Motor neuron (in vitro differentiated cells): ENCODE measurements around the gene EXOSC9. TPM values are rescaled to one million over a fixed set of nuclear protein-coding genes. Genes with fewer than 3 reads are reported as not detected.
A peak's percentile ranks its signal among the peaks of the same experiment; 100 is the strongest.
"Not testable (repeated sequence)": the region's sequence is repeated elsewhere in the genome, so short reads cannot be mapped to it uniquely, and the experiment has no call there.

ENCODE experiments used
- ATAC-seq, 8 experiments: fragments of 200-7000 bp; cut with Tn5 transposase; replicated peaks in 6 of 8; 2 replicates each; pipeline ENCODE4 v1.8.0; 2021; ENCODE audit warnings: mild to moderate bottlenecking in 8 of 8, moderate library complexity in 8 of 8
- H3K27ac ChIP-seq, 2 donors: fragments of 250-450 bp; sonication (Bioruptor Pico); 2 replicates each; pipeline ENCODE4 v1.9.0; 2021; ENCODE audit warnings: antibody characterized with exemption in 2 of 2, mild to moderate bottlenecking in 2 of 2, moderate library complexity in 1 of 2
- H3K4me1 ChIP-seq, 2 donors: fragments of 250-450 bp; sonication (Bioruptor Pico); replicated peaks in 1 of 2; 2 replicates each; pipeline ENCODE4 v1.6.1; 2021; ENCODE audit warnings: antibody characterized with exemption in 2 of 2, mild to moderate bottlenecking in 2 of 2, moderate library complexity in 1 of 2
- H3K4me3 ChIP-seq, 5 donors: fragments of 250-450 bp; sonication (Bioruptor Pico); 2 replicates each; pipeline ENCODE4 v1.9.0; 2021; ENCODE audit warnings: antibody characterized with exemption in 5 of 5, mild to moderate bottlenecking in 5 of 5, moderate library complexity in 4 of 5
- WGBS, 10 experiments: fragments of 450-650 bp; shearing (Covaris generic); methylation state at CpG; one replicate each; pipeline ENCODE4 v1.0.0; 2022; 5-methylcytosine and 5-hydroxymethylcytosine counted together
- in situ Hi-C, 9 experiments: fragments of 400-800 bp; cut with MboI; loops; one replicate each; pipeline ENCODE4 v1.15.0; 2021; ENCODE audit warnings: low sequenced_read_pairs in 9 of 9, low pct_unique_long_range_greater_than_20kb in 2 of 9; ENCODE audit not compliant: unreplicated experiment in 9 of 9
- total RNA-seq, 8 experiments: library from RNA; unstranded; fragments of 300-600 nt; gene quantifications; 2 replicates each; pipeline versions ENCODE4 v1.2.3 to v1.2.4, GENCODE V29; 2022

EXOSC9 gene, protein sequence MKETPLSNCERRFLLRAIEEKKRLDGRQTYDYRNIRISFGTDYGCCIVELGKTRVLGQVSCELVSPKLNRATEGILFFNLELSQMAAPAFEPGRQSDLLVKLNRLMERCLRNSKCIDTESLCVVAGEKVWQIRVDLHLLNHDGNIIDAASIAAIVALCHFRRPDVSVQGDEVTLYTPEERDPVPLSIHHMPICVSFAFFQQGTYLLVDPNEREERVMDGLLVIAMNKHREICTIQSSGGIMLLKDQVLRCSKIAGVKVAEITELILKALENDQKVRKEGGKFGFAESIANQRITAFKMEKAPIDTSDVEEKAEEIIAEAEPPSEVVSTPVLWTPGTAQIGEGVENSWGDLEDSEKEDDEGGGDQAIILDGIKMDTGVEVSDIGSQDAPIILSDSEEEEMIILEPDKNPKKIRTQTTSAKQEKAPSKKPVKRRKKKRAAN
- total RNA-seq, result 10 to 100 TPM; 15.5 to 48.8 (median 24.8) TPM

GRCh38 chr4:121800961-121801714 lies at the start of gene EXOSC9:
TSS of gene EXOSC9 (plus strand) at chr4:121801323. CDS start at chr4:121801425, 102 bp downstream.
- Histone ChIP-seq H3K27ac (peak within 1 kb of the TSS; percentile 83 to 88), H3K4me3 (peak within 1 kb of the TSS; percentile 65 to 93 (median 81)), H3K4me1 (peaks cover 7 to 14% of the 10 kb centered on the region in 2 donors)
- in situ Hi-C loops, result no loop called here
- peak; percentile 87 to 94 (median 92) for ATAC-seq
- 0 to 3% (median 0%) methylated on average over 1 to 43 of the region's 48 CpGs for WGBS, 10 experiments

DNA sequence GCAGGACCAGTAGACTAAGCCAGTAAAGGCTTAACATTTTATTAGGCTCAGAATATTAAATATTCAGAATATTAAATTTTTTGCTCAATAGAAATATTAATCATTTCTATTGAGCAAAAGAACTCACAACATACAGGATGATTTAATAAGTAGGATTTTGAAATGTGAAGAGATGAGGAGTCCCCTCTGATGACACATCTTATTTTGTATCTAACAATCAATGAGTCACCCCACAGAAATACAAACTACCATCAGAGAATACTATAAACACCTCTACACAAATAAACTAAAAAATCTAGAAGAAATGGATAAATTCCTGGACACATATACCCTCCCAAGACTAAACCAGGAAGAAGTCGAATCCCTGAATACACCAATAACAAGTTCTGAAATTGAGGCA lies 49.0 kb upstream of the EXOSC9 start:
- in situ Hi-C loops, ATAC-seq: not testable (repeated sequence)
- WGBS, 10 experiments, result 78 to 100% (median 88%) methylated on average over 1 of the region's 1 CpG; no CpG with 5 or more reads in 4 of the 10 experiments

DNA sequence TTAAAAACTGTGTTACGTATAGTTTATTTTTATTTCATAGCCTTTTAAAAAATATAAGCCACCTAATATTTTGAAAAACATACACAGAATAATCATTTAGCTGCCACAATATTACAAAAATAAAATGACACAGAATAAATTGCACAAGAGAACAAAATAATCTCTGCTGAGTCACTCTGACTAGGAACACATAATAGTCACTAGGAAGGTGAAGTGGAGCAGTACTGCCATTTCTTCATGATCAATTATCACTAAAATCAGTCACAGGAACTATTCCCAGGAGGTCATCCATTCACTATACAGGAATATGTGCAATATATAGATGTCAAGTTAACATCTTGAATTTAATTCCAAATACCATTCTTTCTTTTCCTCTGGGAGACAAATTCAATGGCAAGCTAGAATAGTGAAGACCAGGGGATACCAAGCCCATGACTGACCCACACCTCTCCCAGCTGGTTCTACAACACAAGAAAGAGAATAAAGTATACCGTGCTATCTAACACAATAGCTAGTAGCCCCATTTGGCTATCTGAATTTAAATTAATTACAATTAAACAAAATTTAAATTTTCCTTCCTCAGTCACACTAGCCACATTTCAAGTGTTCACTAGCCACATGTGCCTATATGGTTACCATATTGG lies 42.1 kb upstream of the EXOSC9 start:
- 68 to 100% (median 91%) methylated on average over 1 to 2 of the region's 2 CpGs for WGBS, 10 experiments
- H3K27ac ChIP-seq, result no peak overlapping the region
- H3K4me1 ChIP-seq, result no peaks in the 10 kb centered on the region
- in situ Hi-C loops, result no loop called here
- no peak overlapping the region for H3K4me3 ChIP-seq
- ATAC-seq, result peak in 4 of 8 experiments; percentile 16 to 86 (median 74)

More for the DNA sequence above, 49.0 kb upstream of the EXOSC9 start:
- not testable (repeated sequence) for H3K4me3 ChIP-seq, H3K27ac ChIP-seq, H3K4me1 ChIP-seq

DNA sequence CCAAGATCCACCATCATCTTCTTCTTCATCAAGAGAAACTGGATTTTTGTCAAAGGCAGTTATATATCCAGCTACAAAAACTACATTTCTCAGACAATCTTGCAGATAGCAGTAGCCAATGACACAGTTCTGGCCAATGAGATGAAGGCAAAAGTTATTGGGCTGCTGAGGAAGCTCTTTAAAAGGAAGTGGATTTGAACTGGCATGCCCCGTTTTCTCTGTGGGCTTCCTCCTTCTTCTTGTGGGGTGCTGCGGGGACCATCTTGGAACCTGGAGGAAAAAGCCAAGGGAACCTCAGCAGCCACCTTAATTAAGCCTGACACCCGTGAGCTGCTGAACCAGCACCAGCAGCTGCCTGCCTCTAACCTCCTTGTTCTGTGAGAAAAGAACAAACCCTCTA lies 40.9 kb upstream of the EXOSC9 start:
- ATAC-seq, result no peak
- 75 to 100% (median 90%) methylated on average over 1 to 3 of the region's 3 CpGs; no CpG with 5 or more reads in 5 of the 10 experiments for WGBS, 10 experiments
- Histone ChIP-seq H3K4me3 (no peak overlapping the region), H3K4me1 (peaks cover 0 to 3% of the 10 kb centered on the region in 2 donors), H3K27ac (no peak overlapping the region)
- in situ Hi-C loops, result no loop called here

DNA sequence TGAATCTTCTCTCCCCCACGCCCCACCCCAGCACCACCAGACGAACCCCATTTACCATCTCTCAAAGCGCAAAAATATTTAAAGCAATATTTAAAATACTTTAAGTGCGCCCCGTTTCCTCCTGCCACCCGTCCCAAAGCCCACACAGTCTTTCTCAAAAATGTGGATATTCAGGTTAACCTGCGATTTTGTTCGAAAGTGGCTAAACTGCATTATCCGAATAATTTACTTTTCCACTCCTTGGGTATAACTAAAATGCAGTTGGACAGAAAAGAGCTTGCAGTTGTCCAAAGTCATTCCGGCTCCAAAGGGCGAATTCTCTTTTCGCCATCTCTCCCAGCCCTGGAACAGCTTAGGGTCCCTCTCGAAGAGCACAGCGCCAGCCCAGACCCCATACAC lies 36.8 kb upstream of the EXOSC9 start:
- WGBS, 10 experiments, result 0 to 40% (median 26%) methylated on average over 1 to 11 of the region's 14 CpGs; no CpG with 5 or more reads in 2 of the 10 experiments
- in situ Hi-C loops, result no loop called here

DNA sequence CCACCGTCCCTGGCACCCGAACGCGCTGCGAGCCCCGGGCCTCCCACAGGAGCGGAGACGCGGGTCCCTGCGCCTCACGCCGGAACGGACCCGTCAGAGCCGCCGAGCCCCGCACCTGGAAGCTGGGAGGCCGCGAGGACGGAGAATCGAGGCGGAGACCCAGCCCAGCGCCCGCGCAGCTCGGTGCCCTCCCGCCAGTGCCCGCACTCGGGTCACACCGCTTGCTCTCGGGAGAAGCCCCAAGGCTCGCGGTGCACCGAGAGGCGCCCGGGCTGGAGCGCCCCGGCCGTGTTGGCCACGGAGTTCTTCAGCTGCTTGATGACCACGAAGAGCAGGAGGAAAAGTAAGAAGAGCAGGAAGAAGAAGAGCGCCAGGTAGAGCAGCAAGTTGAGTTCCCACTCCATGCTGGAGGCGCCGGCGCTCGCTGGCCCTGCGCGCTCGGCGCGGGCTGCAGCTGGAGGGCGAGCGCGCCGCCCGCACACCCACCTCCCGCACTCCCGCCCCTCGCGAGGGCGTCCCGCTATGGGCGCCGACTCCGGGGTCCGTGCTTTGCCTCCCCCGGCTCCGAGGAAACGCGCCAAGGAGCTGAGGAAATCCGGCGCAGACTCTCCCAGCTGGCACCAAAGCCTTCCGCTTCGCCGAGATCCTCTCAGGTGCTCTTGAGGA lies 36.3 kb upstream of the EXOSC9 start, which contains the start of gene SMIM43:
Gene SMIM43 (minus strand): TSS at position 463 of the 666 bp plus-strand sequence. CDS start 59 bp downstream, at position 404.
- peak in 7 of 8 experiments; percentile 37 to 96 (median 94) for ATAC-seq
- in situ Hi-C loops, result no loop called here
- 0 to 20% (median 5%) methylated on average over 6 to 22 of the region's 75 CpGs; no CpG with 5 or more reads in 6 of the 10 experiments for WGBS, 10 experiments
- Histone ChIP-seq H3K27ac (no peak within 1 kb of the TSS), H3K4me3 (peak within 1 kb of the TSS; percentile 33 to 52 (median 43)), H3K4me1 (peaks cover 0 to 3% of the 10 kb centered on the region in 2 donors)

More for the DNA sequence above, 36.8 kb upstream of the EXOSC9 start:
- Histone ChIP-seq H3K4me1 (peaks cover 0 to 3% of the 10 kb centered on the region in 2 donors), H3K4me3 (peak overlapping the region; percentile 33 to 52 (median 43)), H3K27ac (no peak overlapping the region)
- ATAC-seq, result no peak

DNA sequence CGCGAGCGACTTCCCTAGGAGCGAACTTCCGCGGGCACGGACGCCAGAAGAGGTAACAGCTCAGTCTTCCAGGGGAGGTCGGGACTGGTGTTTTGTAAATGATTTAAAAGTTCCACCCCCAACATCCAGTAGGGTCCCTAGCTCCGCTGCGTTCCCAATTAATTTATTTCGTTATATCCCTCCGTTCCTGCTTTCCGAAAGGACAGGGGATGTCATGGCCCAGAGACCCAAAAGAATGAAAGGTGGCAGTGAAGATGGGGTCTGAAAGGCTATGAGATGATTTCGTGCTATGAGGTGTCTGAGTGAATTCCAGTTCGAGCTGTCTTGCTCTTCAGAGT lies 35.8 kb upstream of the EXOSC9 start:
- Histone ChIP-seq H3K4me1 (peaks cover 0 to 3% of the 10 kb centered on the region in 2 donors), H3K27ac (no peak overlapping the region), H3K4me3 (peak overlapping the region; percentile 33 to 52 (median 43))
- no peak for ATAC-seq
- WGBS, 10 experiments, result 17 to 61% (median 31%) methylated on average over 1 to 12 of the region's 16 CpGs; no CpG with 5 or more reads in 1 of the 10 experiments
- in situ Hi-C loops, result no loop called here

DNA sequence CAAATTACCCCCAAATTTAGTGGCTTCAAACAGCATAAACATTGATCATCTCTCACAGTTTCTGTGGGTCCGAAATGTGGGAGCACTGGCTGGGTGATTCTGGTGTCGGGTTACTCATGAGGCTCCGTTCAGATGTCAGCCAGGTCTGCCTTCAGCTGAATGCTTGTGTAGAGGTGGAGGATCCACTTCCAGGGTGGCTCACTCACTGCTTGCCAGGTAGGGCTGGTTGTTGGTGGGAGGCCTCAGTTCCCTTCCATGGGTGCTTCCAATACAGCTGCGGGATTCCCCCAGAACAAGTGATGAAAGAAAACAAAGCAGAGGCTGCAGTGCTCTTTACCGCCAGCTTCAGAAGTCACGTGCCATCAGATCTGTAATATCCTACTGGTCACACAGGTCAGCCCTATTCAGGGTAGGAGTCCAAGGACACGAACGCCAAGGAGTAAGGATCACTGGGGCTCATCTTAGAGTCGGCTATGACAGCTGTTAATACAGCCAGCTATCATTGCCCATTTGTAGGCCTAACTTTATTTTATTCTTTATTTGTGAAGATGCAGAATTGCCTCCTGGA lies 35.1 kb upstream of the EXOSC9 start:
- H3K4me1 ChIP-seq, result peaks cover 0 to 3% of the 10 kb centered on the region in 2 donors
- H3K4me3 ChIP-seq, result no peak overlapping the region
- no peak for ATAC-seq
- H3K27ac ChIP-seq, result no peak overlapping the region
- in situ Hi-C loops, result no loop called here
- WGBS, 10 experiments, result 75 to 100% (median 85%) methylated on average over 1 to 7 of the region's 9 CpGs; no CpG with 5 or more reads in 2 of the 10 experiments

GRCh38 chr4:121767166-121767565 lies 34.0 kb upstream of the EXOSC9 start:
- WGBS, 10 experiments, result 38 to 100% (median 92%) methylated on average over 1 to 4 of the region's 4 CpGs; no CpG with 5 or more reads in 2 of the 10 experiments
- Histone ChIP-seq H3K27ac (no peak overlapping the region), H3K4me1 (peaks cover 0 to 3% of the 10 kb centered on the region in 2 donors), H3K4me3 (no peak overlapping the region)
- no peak for ATAC-seq
- in situ Hi-C loops, result no loop called here

DNA sequence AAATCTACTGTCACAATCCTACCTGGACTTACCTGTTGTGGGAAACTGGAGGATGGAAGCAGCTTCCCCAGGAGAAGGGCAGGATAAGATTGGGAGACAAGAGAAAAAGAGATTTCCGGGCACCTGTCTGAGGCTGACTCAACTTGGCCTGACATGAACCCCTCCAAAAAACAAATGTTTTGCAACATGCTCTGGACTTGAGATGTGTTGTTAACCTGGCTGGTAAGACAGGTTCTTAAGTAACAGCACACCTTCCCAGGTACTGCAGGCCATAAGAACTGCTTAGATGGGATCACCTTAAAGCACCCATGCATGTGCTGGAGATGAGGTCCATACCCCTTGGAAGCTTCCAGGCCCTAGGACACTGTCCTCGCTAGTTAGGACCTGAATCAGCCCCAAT lies 31.8 kb upstream of the EXOSC9 start:
- in situ Hi-C loops, result no loop called here
- 60 to 100% (median 89%) methylated on average over 1 of the region's 2 CpGs; no CpG with 5 or more reads in 5 of the 10 experiments for WGBS, 10 experiments
- Histone ChIP-seq H3K4me1 (peaks cover 0 to 2% of the 10 kb centered on the region in 2 donors), H3K27ac (no peak overlapping the region), H3K4me3 (no peak overlapping the region)
- ATAC-seq, result no peak

DNA sequence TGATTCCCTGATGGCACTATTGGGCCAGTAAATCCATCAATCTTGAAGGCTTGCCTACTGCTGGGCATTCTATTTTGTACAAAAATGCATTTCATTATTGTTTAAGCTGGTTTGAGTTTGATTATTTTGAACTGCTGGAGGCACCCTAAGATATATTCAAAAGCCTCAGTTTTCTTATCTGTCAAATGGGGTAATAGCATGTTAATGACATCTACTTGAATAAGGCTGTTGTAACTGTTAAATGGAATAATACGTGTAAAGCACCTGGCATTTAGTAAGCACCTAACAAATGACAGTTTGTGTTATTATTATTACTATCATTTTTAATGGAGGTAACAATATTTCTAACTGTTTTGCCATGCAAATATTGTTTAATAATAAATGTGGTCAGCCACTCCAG lies 29.3 kb upstream of the EXOSC9 start:
- no peak overlapping the region for H3K27ac ChIP-seq
- H3K4me1 ChIP-seq, result no peaks in the 10 kb centered on the region
- H3K4me3 ChIP-seq, result no peak overlapping the region
- 50 to 100% (median 83%) methylated on average over 1 of the region's 1 CpG; no CpG with 5 or more reads in 6 of the 10 experiments for WGBS, 10 experiments
- ATAC-seq, result no peak
- in situ Hi-C loops, result no loop called here

- Histone ChIP-seq H3K4me1 (peaks cover 0 to 3% of the 10 kb centered on the region in 2 donors), H3K4me3 (no peak overlapping the region), H3K27ac (no peak overlapping the region)
- 57 to 100% (median 100%) methylated on average over 1 of the region's 1 CpG; no CpG with 5 or more reads in 7 of the 10 experiments for WGBS, 10 experiments
- in situ Hi-C loops, result no loop called here
- peak in 2 of 8 experiments; percentile 83 to 94 for ATAC-seq
Observed at GRCh38 chr4:121773883-121774282, 27.2 kb upstream of the EXOSC9 start.
